ACC112 (cell line): ENCODE measurements around the gene ZNF503.
"Not testable (repeated sequence)": the region's sequence is repeated elsewhere in the genome, so short reads cannot be mapped to it uniquely, and the experiment has no call there.

Source experiments
- H2AFZ ChIP-seq: fragments of 200-600 bp; sonication (generic); one replicate; pipeline ENCODE4 v1.6.0; 2017; ENCODE audit warnings: antibody characterized with exemption, low read length; ENCODE audit not compliant: unreplicated experiment
- H3K27ac ChIP-seq: fragments of 200-600 bp; sonication (generic); 2 replicates; pipeline ENCODE4 v1.5.1; 2014; ENCODE audit warnings: low read depth, mild to moderate bottlenecking, antibody characterized with exemption, low read length, moderate library complexity
- H3K27me3 ChIP-seq: fragments of 200-600 bp; sonication (generic); 2 replicates; pipeline ENCODE4 v1.6.1; 2014; ENCODE audit warnings: mild to moderate bottlenecking, antibody characterized with exemption, low read length, moderate library complexity, mixed read lengths; ENCODE audit not compliant: insufficient read depth
- H3K36me3 ChIP-seq: fragments of 200-600 bp; sonication (generic); 2 replicates; pipeline ENCODE4 v1.6.1; 2016; ENCODE audit warnings: mild to moderate bottlenecking, antibody characterized with exemption, low read length, moderate library complexity, mixed read lengths; ENCODE audit not compliant: insufficient read depth
- H3K4me1 ChIP-seq: fragments of 200-600 bp; sonication (generic); one replicate; pipeline ENCODE4 v1.6.1; 2016; ENCODE audit warnings: low read length, mixed read lengths; ENCODE audit not compliant: insufficient read depth, unreplicated experiment, control insufficient read depth
- H3K4me3 ChIP-seq: fragments of 200-600 bp; sonication (generic); 2 replicates; pipeline ENCODE4 v1.5.1; 2014; ENCODE audit warnings: mild to moderate bottlenecking, low read depth, low read length
- H3K79me2 ChIP-seq: fragments of 200-600 bp; sonication (generic); one replicate; pipeline ENCODE4 v1.6.0; 2016; ENCODE audit warnings: low read length; ENCODE audit not compliant: control insufficient read depth, unreplicated experiment, insufficient read depth

ZNF503 gene

GRCh38 chr10:75392271-75392670 lies 9.3 kb downstream of the ZNF503 start:
- H3K27me3 ChIP-seq: no peaks in the 10 kb centered on the region
- peaks cover 12% of the 10 kb centered on the region for H3K79me2 ChIP-seq
- peaks cover 3% of the 10 kb centered on the region for H3K4me1 ChIP-seq
- H3K36me3 ChIP-seq: no peaks in the 10 kb centered on the region
- H3K27ac ChIP-seq: no peak overlapping the region
- no peak overlapping the region for H3K4me3 ChIP-seq
- no peak overlapping the region for H2AFZ ChIP-seq

- Histone ChIP-seq H3K36me3 (no peaks in the 10 kb centered on the region), H3K4me1 (peaks cover 3% of the 10 kb centered on the region), H2AFZ (no peak overlapping the region), H3K79me2 (no peaks in the 10 kb centered on the region), H3K27ac (no peak overlapping the region), H3K4me3 (no peak overlapping the region), H3K27me3 (no peaks in the 10 kb centered on the region)
These were observed 11.4 kb downstream of the ZNF503 start for GRCh38 chr10:75390178-75390577.

GRCh38 chr10:75388082-75388481 lies 13.5 kb downstream of the ZNF503 start:
- H3K27ac ChIP-seq: no peak overlapping the region
- H3K79me2 ChIP-seq: no peaks in the 10 kb centered on the region
- no peaks in the 10 kb centered on the region for H3K4me1 ChIP-seq
- no peaks in the 10 kb centered on the region for H3K36me3 ChIP-seq
- H2AFZ ChIP-seq: no peak overlapping the region
- no peak overlapping the region for H3K4me3 ChIP-seq
- H3K27me3 ChIP-seq: no peaks in the 10 kb centered on the region

GRCh38 chr10:75386128-75386527 lies 15.4 kb downstream of the ZNF503 start:
- Histone ChIP-seq H3K79me2 (no peaks in the 10 kb centered on the region), H3K4me1 (no peaks in the 10 kb centered on the region), H3K36me3 (no peaks in the 10 kb centered on the region), H3K27me3 (no peaks in the 10 kb centered on the region), H2AFZ (no peak overlapping the region), H3K27ac (no peak overlapping the region), H3K4me3 (no peak overlapping the region)

GRCh38 chr10:75379817-75380216 lies 21.7 kb downstream of the ZNF503 start:
- no peak overlapping the region for H3K27ac ChIP-seq
- H3K4me3 ChIP-seq: no peak overlapping the region
- H3K4me1 ChIP-seq: no peaks in the 10 kb centered on the region

GRCh38 chr10:75379212-75379724 lies 22.3 kb downstream of the ZNF503 start:
- Histone ChIP-seq H3K36me3 (no peaks in the 10 kb centered on the region), H3K79me2 (no peaks in the 10 kb centered on the region), H2AFZ (no peak overlapping the region), H3K27me3 (no peaks in the 10 kb centered on the region), H3K4me1 (no peaks in the 10 kb centered on the region), H3K4me3 (no peak overlapping the region), H3K27ac (no peak overlapping the region)

More at GRCh38 chr10:75379817-75380216, 21.7 kb downstream of the ZNF503 start:
- Histone ChIP-seq H3K36me3 (no peaks in the 10 kb centered on the region), H3K79me2 (no peaks in the 10 kb centered on the region), H3K27me3 (no peaks in the 10 kb centered on the region), H2AFZ (no peak overlapping the region)

- Histone ChIP-seq H3K4me3 (no peak overlapping the region), H3K27me3 (no peaks in the 10 kb centered on the region), H3K36me3 (no peaks in the 10 kb centered on the region), H3K79me2 (no peaks in the 10 kb centered on the region), H2AFZ (no peak overlapping the region), H3K27ac (no peak overlapping the region), H3K4me1 (no peaks in the 10 kb centered on the region)
These were observed 23.2 kb downstream of the ZNF503 start for GRCh38 chr10:75378379-75378778.

- no peaks in the 10 kb centered on the region for H3K36me3 ChIP-seq
- H3K79me2 ChIP-seq: no peaks in the 10 kb centered on the region
- 0 out of 2 replicates have a peak, but pooled peaks cover 2% of the 10 kb centered on the region for H3K27me3 ChIP-seq
- H3K4me3 ChIP-seq: no peak overlapping the region
- no peak overlapping the region for H3K27ac ChIP-seq
- H3K4me1 ChIP-seq: no peaks in the 10 kb centered on the region
- no peak overlapping the region for H2AFZ ChIP-seq
These were observed 23.7 kb downstream of the ZNF503 start for GRCh38 chr10:75377869-75378268.

- Histone ChIP-seq H3K36me3 (no peaks in the 10 kb centered on the region), H3K27ac (no peak overlapping the region), H2AFZ (no peak overlapping the region), H3K4me1 (no peaks in the 10 kb centered on the region), H3K27me3 (peaks cover 8% of the 10 kb centered on the region; the same call in 1 of the 2 replicates), H3K79me2 (no peaks in the 10 kb centered on the region), H3K4me3 (no peak overlapping the region)
These were observed 25.7 kb downstream of the ZNF503 start for GRCh38 chr10:75375838-75376237.

- Histone ChIP-seq H3K27ac (no peak overlapping the region), H3K27me3 (peaks cover 12% of the 10 kb centered on the region; the same call in 1 of the 2 replicates), H3K79me2 (no peaks in the 10 kb centered on the region), H3K4me1 (no peaks in the 10 kb centered on the region), H3K36me3 (no peaks in the 10 kb centered on the region), H3K4me3 (no peak overlapping the region), H2AFZ (no peak overlapping the region)
These were observed 30.6 kb downstream of the ZNF503 start for GRCh38 chr10:75371010-75371409.

GRCh38 chr10:75369838-75370237 lies 31.7 kb downstream of the ZNF503 start:
- H3K27ac ChIP-seq, H3K4me3 ChIP-seq, H3K4me1 ChIP-seq, H3K36me3 ChIP-seq, H2AFZ ChIP-seq, H3K79me2 ChIP-seq: not testable (repeated sequence)
- peaks cover 12% of the 10 kb centered on the region; the same call in 1 of the 2 replicates for H3K27me3 ChIP-seq
